ENCODE results near the gene CIB4. TPM values are rescaled to one million over a fixed set of nuclear protein-coding genes. Genes with fewer than 3 reads are reported as not detected.

The CIB4 gene
- total RNA-seq, 1 donor from 2014 or later = not detected

DNA sequence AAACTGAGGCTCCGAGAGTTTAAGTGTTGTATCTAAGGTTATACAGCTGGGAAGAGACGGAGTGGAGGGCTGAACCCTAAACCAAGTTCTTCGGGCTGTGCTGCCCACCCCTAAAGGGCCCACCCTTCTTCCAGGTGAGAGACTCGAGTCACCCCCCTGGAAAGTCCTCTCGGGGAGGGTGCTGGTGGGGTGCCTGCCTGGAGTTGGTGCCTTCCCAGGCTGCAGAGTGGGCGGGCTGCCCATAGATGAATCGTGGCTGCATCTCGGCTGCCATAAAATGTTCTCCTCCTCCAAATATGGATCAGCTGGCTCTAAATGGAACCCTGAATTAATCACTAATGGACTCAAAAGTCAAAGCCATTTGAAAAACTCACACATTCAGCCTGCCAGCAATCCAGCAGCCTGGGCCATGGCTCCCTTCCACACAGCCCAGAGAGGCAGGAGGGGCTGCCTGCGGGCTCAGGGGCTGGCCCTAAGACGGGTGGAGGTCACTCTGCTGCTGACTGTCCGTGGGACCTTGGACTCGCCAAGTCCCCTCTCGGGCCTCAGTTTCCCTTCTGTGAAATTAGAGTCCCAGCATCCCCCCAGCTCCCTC lies 7.7 kb downstream of the CIB4 start:
- Mint-ChIP-seq H3K36me3 (ENCODE audit: low read depth) (no peaks in the 10 kb centered on the region), H3K4me3 (no peak overlapping the region), H3K27me3 (ENCODE audit: insufficient read depth) (no peaks in the 10 kb centered on the region), H3K4me1 (ENCODE audit: low read depth) (no peaks in the 10 kb centered on the region), H3K9me3 (no peaks in the 10 kb centered on the region), H3K27ac (no peak overlapping the region)
- intact Hi-C loops (cut with micrococcal nuclease) = no loop called here
- DNase-seq (ENCODE audit: low spot score) = no peak

DNA sequence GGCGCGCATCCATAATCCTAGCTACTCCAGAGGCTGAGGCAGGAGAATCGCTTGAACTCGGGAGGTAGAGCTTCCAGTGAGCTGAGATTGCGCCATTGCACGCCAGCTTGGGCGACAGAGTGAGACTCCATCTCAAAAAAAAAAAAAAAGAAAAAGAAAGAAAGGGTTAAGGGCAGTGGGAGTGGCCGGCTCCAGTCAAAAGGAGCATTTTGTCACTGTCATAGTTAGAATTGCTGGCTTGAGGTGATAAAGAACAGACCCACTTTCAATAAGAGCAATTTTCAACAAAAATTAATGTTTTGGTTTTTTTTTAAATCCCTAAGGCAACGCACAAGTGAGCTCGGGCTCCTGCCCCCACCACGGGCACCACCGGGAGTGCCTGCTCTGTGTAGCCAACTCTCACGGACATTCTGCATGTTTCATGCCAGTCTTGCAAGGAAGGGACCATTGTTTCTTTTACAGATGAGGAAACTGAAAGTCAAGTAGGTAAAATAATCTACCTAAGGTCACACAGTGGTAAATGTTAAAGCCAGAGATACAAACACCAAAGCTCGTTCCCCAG lies 8.5 kb downstream of the CIB4 start:
- Mint-ChIP-seq H3K9me3 (no peaks in the 10 kb centered on the region), H3K27ac (no peak overlapping the region), H3K36me3 (ENCODE audit: low read depth) (no peaks in the 10 kb centered on the region), H3K4me1 (ENCODE audit: low read depth) (no peaks in the 10 kb centered on the region), H3K27me3 (ENCODE audit: insufficient read depth) (no peaks in the 10 kb centered on the region), H3K4me3 (no peak overlapping the region)
- intact Hi-C loops (cut with micrococcal nuclease) = no loop called here
- DNase-seq (ENCODE audit: low spot score) = no peak

DNA sequence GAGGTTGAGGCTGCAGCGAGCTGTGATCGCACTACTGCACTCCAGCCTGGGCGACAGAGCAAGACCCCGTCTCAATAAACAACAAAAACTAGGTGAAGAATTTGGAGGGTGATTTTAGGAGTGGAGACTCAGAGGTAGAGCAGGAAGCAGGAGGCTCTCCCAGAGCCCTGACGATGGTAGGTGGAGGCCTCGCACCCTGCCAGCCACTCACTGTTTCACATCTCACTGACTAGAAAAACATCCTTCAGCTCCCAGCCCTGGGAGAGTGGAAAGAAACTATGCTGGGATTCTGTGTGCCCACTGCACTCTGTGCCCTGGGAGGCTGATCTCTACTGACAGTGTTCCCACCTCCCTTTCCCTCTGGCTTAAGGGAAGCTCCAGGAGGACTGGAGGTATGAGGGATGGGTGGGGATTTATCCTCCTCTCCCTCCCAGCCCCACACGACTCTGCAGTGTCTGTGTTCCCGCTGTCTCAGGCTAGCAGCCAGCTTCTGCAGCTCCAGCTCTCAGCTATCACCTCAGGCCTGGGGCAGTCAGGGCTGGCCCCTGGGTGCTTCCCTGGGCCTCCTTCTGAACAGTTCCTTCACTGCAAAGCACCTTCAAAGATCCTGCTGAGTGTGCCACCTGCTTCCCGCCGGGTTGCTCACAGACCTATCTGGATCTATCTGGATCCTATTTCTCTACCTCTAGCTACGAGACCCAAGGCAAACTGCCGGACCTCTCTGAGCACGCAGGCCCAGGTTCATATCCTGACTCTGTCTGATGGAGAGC lies 9.6 kb downstream of the CIB4 start:
- H3K4me3 Mint-ChIP-seq = no peak overlapping the region

DNA sequence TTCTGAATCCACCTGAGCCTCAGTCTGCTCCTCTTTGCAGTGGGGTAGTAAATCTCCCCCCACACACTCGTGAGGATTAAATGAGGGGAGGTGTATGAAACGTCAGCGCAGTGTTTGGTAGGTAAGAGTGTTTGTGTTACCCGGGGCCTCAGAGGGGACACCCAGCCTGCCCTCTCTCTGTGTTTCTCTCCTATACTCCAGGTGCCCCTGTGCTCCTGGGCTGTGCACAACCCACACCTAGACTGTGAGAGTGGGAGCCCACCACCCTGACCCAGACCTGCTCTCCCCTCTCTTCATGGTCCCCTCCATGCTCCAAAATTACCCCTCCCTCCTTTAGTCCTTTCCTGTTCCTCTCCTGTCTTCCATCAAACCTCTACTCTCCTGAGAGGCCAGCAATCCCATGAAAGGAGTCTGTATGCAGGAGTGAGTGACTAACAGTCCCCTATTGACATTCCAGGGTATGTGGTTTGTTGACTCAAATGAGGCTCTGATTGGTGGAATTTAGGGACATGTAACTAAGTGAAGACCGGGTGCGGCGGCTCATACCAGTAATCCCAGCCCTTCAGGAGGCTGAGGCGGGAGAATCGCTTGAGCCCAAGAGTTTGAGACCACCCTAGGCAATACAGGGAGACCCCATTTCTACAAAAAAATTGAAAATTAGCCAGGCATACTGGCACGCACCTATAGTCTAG lies 10.4 kb downstream of the CIB4 start:
- no peaks in the 10 kb centered on the region for H3K4me1 Mint-ChIP-seq (ENCODE audit: low read depth)
- no peak overlapping the region for H3K27ac Mint-ChIP-seq
- H3K4me3 Mint-ChIP-seq = no peak overlapping the region
- DNase-seq (ENCODE audit: low spot score) = no peak
- H3K36me3 Mint-ChIP-seq (ENCODE audit: low read depth) = no peaks in the 10 kb centered on the region
- intact Hi-C loops (cut with micrococcal nuclease) = no loop called here
- no peaks in the 10 kb centered on the region for H3K9me3 Mint-ChIP-seq
- H3K27me3 Mint-ChIP-seq (ENCODE audit: insufficient read depth) = no peaks in the 10 kb centered on the region

More for the DNA sequence above, 9.6 kb downstream of the CIB4 start:
- H3K27me3 Mint-ChIP-seq (ENCODE audit: insufficient read depth) = no peaks in the 10 kb centered on the region
- no peaks in the 10 kb centered on the region for H3K4me1 Mint-ChIP-seq (ENCODE audit: low read depth)
- no peaks in the 10 kb centered on the region for H3K9me3 Mint-ChIP-seq
- DNase-seq (ENCODE audit: low spot score) = no peak
- no peaks in the 10 kb centered on the region for H3K36me3 Mint-ChIP-seq (ENCODE audit: low read depth)
- intact Hi-C loops (cut with micrococcal nuclease) = no loop called here
- no peak overlapping the region for H3K27ac Mint-ChIP-seq

GRCh38 chr2:26630235-26630634 lies 10.9 kb downstream of the CIB4 start:
- H3K4me1 Mint-ChIP-seq (ENCODE audit: low read depth) = no peaks in the 10 kb centered on the region
- H3K27me3 Mint-ChIP-seq (ENCODE audit: insufficient read depth) = no peaks in the 10 kb centered on the region
- no peak for DNase-seq (ENCODE audit: low spot score)
- no peak overlapping the region for H3K27ac Mint-ChIP-seq
- no peaks in the 10 kb centered on the region for H3K9me3 Mint-ChIP-seq
- intact Hi-C loops (cut with micrococcal nuclease) = no loop called here
- H3K36me3 Mint-ChIP-seq (ENCODE audit: low read depth) = no peaks in the 10 kb centered on the region
- no peak overlapping the region for H3K4me3 Mint-ChIP-seq

DNA sequence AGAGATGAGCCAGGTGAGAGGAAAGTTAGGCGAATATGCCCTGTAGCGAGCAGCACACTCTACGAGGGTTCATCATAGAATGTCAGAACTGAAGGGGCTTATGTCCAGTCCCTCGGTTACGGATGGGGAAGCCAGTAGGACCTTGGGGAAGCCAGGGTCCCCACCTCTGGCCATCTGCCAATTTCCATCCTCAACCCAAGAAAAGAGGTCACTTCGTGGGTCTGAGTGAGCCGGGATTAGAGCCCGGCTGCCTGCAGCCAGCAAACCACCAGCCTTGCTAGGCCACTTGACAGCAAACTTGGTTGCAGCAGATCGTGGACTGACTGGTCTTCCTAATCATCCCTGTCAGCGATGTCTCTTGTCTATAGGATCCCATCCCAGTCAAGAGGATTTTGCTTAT lies 11.4 kb downstream of the CIB4 start:
- Mint-ChIP-seq H3K4me3 (no peak overlapping the region), H3K27ac (no peak overlapping the region), H3K4me1 (ENCODE audit: low read depth) (no peaks in the 10 kb centered on the region), H3K36me3 (ENCODE audit: low read depth) (no peaks in the 10 kb centered on the region), H3K9me3 (no peaks in the 10 kb centered on the region), H3K27me3 (ENCODE audit: insufficient read depth) (no peaks in the 10 kb centered on the region)
- DNase-seq (ENCODE audit: low spot score) = no peak
- intact Hi-C loops (cut with micrococcal nuclease) = no loop called here

DNA sequence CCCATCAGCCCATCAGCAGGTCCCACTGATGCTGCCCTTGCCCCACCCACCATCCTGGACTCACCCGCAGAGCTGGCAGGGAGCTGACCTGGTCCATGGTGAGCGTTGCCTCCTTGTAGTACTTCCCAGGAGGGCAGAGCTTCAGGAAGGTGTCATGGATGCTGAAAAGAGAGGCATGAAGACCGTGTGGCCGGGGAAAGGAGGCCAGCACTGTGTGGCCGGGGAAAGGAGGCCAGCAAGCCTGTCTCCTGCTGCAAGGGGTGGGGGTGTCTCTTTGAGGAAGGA lies 11.9 kb downstream of the CIB4 start:
- no peaks in the 10 kb centered on the region for H3K4me1 Mint-ChIP-seq (ENCODE audit: low read depth)

DNA sequence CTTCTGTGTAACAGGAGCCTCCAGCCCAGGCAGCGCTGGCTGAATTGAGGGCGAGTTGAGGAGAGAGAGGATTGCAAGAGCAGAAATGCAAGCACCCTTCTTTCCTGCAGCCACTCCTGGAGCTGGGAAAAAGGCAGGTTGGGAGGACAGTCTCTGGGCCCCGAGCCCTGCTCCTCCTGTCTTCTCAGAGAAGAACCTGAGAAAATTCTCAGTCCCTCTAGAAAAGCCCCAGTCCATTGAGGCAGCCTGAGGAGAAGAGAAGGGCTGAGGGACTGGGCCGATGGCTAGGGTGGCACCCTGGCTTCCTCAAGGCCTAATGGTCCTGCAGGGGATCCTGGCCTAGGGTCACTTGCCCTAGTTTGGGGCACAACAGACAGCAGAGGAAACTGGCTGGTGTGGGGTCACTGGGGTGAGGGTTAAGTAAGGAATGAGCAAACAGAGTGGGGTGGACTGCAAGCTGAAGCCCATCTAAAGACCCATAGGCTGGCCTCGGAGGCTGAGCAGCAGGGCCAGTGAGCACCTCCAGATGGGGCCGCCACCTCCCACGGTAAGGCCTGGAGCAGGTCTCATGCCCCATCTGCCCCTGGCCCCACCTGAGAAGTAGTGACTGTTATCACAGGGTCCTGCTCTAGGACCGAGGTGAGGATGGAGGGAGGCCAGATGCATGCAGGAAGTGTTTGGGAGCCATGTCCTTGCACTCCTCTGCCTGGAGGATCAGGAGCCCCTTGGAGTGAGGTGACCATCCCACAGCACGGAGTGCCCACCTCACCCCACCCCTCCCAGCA lies 12.4 kb downstream of the CIB4 start:
- Mint-ChIP-seq H3K4me3 (no peak overlapping the region), H3K27me3 (ENCODE audit: insufficient read depth) (no peaks in the 10 kb centered on the region), H3K36me3 (ENCODE audit: low read depth) (no peaks in the 10 kb centered on the region), H3K4me1 (ENCODE audit: low read depth) (no peaks in the 10 kb centered on the region), H3K9me3 (no peaks in the 10 kb centered on the region), H3K27ac (no peak overlapping the region)
- no peak for DNase-seq (ENCODE audit: low spot score)
- intact Hi-C loops (cut with micrococcal nuclease) = no loop called here

More for the DNA sequence above, 11.9 kb downstream of the CIB4 start:
- H3K9me3 Mint-ChIP-seq = no peaks in the 10 kb centered on the region
- no peak for DNase-seq (ENCODE audit: low spot score)
- no peaks in the 10 kb centered on the region for H3K27me3 Mint-ChIP-seq (ENCODE audit: insufficient read depth)
- intact Hi-C loops (cut with micrococcal nuclease) = no loop called here
- H3K36me3 Mint-ChIP-seq (ENCODE audit: low read depth) = no peaks in the 10 kb centered on the region
- no peak overlapping the region for H3K27ac Mint-ChIP-seq
- no peak overlapping the region for H3K4me3 Mint-ChIP-seq

DNA sequence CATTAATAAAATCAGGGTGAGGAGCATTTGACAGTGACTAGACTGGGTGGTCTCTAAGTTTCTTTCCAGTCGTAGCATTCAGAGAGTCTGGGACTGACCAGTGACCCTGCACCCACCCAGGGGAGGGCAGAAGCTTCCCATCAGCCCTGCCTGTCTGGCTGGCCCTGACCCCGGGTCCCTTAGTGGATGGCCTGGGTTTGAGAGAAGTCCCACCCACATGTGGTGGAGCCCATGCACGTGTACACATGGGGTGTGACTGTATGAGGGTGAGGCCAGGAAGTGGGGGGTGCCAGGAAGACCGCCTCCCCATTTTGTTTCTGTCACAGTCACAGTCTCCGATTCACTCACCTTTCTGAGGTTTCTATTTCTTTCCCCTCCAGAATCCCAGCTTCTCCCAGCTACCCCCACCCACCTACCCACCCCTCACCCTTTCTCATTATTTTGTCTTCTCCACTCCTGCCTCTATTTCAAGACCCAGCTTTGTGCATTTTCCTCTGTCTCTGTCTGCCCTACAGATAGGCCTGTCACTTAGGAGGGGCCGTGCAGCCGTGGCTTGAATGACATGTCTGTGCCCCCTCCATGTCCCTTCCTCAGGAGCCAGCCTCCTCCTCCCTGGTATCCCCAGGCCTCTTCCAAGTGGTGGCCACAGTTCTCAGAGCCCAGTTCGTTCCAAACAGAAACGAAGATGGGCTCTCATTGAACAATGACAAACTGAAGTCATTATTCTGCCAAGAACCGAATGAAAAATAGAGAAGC lies 13.6 kb downstream of the CIB4 start:
- Mint-ChIP-seq H3K36me3 (ENCODE audit: low read depth) (no peaks in the 10 kb centered on the region), H3K4me1 (ENCODE audit: low read depth) (no peaks in the 10 kb centered on the region), H3K4me3 (no peak overlapping the region)

DNA sequence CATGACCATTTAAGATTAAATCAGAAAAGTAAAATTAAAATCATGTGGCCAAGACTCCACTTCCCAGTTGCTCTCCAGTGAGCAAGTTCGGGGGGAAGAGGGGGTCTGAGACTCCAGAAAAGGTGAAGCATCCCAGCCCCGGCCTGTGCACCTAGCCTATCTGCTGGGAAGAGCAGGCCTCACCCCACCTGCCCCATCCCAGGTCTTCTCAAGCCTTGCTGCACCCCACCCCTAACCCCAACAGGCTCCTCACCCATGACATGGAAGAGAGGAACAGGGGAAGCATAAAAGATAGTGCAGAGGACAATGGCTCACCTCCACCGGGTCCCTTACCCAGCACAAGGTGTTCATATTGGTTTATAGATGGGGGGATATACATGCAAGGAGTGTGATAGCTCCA lies 14.6 kb downstream of the CIB4 start:
- no peak for DNase-seq (ENCODE audit: low spot score)
- intact Hi-C loops (cut with micrococcal nuclease) = no loop called here
- H3K4me1 Mint-ChIP-seq (ENCODE audit: low read depth) = no peaks in the 10 kb centered on the region
- H3K9me3 Mint-ChIP-seq = no peaks in the 10 kb centered on the region
- no peaks in the 10 kb centered on the region for H3K36me3 Mint-ChIP-seq (ENCODE audit: low read depth)
- H3K27ac Mint-ChIP-seq = no peak overlapping the region
- H3K27me3 Mint-ChIP-seq (ENCODE audit: insufficient read depth) = peaks cover 2% of the 10 kb centered on the region
- H3K4me3 Mint-ChIP-seq = no peak overlapping the region

More for the DNA sequence above, 13.6 kb downstream of the CIB4 start:
- no peak for DNase-seq (ENCODE audit: low spot score)
- Mint-ChIP-seq H3K9me3 (no peaks in the 10 kb centered on the region), H3K27ac (no peak overlapping the region), H3K27me3 (ENCODE audit: insufficient read depth) (no peaks in the 10 kb centered on the region)
- intact Hi-C loops (cut with micrococcal nuclease) = no loop called here

DNA sequence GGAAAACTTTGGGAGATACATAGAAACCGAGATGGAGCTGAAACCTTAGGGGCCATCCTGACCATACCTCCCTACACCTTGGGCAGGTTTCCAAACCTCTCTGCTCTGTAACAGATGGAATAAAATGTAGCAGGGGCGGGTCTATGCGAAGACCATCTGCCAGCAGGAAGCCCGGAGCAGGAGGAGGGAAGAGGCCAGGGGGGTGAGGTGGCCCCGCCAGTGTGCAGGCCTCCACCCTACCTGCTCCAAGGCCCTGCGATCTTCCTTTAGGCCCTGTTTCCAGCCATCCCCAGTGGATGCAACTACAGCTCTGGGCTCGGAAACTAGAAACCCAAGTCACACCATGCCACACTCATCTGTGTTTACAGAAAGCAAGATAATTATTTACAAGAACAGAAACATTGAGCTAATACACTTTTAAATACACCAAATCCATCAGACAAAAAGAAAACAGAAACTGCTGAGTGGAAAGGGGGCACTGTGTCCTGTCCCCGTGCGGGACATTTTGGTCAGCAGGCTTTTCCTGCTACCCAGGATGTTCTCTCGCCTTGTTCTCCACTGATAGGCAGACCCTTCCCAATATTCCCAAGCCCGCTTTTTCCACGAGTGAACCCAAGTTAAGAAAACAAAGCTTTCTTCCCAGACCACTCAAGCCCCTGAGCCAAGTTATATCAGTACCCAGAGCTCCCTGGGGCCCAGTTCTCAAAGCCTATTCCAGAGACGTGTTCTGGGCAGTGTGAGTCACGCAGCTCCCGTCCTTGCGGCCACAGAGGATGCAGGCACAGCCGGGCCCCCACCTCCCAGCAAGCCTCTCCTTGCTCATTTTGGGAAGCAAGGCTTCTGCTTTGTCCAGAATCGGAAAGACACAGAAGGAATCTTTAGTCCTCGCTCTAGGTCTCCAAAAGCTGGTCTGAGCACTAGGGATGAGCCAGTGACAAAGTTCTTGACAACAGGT lies 17.3 kb downstream of the CIB4 start:
- intact Hi-C loops (cut with micrococcal nuclease) = no loop called here
- H3K9me3 Mint-ChIP-seq = no peaks in the 10 kb centered on the region
- no peaks in the 10 kb centered on the region for H3K36me3 Mint-ChIP-seq (ENCODE audit: low read depth)
- peaks cover 4% of the 10 kb centered on the region for H3K27me3 Mint-ChIP-seq (ENCODE audit: insufficient read depth)
- DNase-seq (ENCODE audit: low spot score) = no peak
- H3K27ac Mint-ChIP-seq = no peak overlapping the region
- H3K4me3 Mint-ChIP-seq = no peak overlapping the region
- no peaks in the 10 kb centered on the region for H3K4me1 Mint-ChIP-seq (ENCODE audit: low read depth)

All from activated T-helper 1 cell treated with anti-CD3 and anti-CD28 coated beads, Interleukin-12 subunit alpha, Interleukin-12 subunit beta, Interleukin-2, Interleukin-4 antibody, amounts not matched to agents 30 ng/mL and 10 ng/mL and 1 ng/mL, durations not matched to agents 14 hours and 24 hours and 36 hours (primary cell).